Inferior parietal cortex (tissue), 1 donor: ENCODE measurements around the gene ZNF516.

Experiments
- DNase-seq: peaks from one replicate; pipeline ENCODE4 v3.0.0-alpha.2; 2016; ENCODE audit errors: extremely low spot score

Gene ZNF516

DNA sequence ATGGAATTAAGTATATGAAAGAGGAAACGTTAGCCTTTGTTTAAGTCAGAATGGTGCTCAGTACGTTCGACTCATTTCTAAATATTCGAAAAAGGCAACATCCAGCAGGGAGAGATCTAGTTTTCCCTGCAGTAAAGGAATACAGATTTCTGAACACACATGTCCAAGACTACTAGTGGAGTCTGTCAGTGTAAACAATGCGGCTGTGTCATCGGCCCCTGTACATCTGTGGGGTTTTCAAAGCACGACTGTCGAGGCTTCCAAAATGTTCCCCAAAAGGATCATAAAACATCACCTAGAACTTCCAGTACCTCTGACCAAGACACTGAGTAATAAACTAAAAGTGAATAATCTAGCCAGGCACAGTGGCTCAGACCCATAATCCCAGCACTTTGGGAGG, 112.8 kb downstream of the ZNF516 start:
- no peak for DNase-seq

DNA sequence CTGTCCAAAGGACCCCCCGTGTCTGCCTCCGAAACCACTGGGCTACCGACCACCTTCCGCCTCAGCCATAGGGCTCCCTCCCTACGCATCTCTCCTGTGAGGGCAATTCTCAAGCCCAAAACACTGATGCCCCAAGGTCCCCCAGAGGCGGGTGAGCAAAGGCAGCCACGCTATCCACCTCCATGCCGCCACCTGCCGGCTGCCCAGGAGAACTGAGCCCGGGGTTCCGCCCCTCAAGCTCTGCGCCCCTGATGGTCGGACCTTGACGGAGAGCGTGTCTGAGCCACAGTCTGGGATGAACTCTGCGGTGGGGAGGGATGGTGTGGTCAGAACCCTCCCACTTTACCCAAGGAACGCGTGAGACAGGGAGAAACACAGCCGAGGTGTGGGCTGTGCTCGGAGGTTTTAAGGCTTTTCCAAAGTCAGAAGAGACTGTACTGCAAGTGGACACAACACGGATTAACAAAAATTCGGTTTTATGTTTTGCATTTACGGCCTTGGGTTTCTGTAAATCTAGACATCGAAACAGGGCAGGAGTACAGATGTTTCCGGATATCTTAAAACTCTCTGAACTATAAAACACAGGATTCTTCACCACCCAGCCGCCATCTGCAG, 114.1 kb downstream of the ZNF516 start:
- no peak for DNase-seq

DNA sequence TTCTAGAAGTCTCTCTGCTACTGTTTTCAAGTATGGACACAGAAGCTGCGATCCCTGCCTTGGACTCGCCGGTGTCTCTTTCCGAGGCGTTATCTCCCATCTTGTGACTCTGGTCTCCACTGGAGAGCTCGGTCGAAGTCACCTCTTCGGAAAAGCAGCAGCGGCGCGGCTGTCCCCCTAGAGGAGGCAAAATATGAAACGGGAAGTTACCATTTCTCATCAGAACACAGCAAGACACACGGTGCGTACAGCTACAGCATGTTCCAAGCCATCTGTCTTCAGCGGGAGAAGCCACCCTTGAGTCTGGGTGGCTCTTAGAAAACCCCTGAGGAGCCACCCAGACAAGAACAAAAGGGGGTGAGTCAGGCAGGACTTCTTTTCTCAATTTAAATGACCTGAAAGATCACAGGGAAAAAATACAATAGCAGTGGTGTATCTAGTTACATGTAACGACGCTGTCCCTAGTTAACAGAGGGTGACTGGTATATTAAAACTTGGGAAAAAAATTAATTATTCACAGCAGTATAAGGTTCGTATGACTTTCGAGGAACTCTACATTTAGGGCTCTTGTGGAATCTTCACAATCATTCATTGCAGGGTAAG, 114.8 kb downstream of the ZNF516 start:
- DNase-seq, result no peak

DNA sequence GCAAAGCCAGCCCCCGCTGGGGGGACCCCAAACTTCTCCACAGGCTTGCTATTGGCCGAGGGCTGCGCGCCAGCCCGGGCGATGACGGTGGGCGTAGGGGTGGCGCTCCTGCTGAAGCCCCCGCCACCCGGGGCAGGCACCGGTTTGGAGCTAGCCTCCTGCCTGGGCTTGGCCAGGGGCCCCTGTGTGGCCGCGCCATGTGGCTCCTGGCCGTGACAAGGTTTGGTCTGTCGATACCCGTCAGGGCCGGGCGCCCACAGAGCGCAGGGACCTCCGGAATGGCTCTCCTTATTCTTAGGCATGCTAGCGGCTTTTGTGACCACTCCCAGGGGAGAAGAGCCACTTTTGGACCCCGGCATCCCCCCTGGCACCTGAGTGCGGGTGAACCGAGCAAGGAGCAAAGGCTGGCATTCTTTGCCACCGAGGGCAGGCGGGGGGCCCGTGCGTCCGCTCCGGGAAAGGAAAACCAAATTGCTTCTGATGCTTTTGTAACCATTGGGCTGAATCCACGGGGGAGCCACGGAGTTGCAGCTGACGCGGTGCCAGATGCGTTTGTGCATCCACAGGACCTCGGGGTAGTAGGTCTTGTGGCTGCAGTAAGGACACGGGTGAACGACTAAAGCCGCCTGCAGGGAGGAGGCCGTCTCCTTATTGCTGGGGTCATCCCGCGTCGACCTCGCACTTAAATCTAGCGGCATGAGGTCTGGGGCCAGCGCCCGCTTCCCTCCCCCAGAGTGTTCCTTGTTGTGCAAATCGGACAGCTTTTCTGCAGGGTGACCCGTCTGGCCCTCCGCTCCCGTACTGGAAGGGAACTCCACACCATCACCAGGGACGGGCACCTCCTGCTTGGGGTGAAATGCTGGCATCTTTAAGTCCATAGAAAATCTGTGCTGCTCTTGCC, 115.6 kb downstream of the ZNF516 start:
- no peak for DNase-seq

DNA sequence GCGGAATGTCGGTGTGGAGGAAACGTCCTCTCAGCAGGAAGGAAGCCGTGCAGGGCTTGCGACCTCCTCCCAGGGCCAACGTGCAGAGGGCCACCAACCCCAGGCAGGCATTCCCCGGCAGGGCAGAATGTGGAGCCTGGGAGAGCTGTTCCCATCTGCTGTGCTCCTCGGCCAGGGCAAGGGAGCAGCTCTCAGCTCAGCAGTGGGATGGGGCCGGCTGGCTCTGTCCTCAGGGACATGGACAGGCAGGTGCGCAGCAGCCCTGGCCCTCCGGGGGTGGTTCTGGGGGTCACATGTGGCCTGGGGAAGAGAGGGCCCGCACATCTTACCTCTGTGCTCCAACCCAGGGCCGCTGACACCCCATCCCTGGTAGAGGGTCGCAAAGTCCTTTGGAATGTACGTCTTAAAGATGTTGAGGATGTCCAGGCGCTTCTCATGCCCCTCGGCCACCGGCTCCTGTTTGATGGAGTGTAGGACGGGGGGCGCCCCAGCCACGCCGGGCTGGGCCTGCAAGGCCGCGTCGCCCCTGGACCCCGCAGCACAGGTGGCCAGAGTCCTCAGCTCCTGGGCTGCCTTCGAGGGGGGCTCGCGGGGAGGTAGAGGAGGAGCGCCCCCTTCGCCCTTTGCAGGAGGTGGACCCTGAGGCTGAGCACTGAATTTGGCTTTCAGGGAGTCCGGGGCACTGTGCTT, 116.4 kb downstream of the ZNF516 start:
- no peak for DNase-seq

DNA sequence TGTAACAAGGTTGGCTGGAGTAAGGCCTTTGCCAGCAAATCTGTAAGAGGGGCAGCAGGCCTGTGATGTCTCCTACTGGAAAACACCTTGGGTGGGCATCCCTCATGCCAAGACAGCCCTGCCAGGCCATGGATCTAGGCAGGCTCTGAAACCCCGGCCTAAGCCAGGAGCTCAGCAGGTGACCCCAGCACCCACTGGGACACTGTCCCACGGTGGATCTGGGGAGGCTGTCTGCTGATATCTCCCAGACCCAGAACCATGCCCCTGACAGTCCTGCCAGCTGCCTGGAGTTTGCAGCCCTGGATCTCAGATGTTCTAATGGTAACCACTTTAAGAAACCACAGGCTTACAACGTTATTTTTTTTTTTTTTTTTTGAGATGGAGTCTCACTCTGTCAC, 117.7 kb downstream of the ZNF516 start:
- no peak for DNase-seq

DNA sequence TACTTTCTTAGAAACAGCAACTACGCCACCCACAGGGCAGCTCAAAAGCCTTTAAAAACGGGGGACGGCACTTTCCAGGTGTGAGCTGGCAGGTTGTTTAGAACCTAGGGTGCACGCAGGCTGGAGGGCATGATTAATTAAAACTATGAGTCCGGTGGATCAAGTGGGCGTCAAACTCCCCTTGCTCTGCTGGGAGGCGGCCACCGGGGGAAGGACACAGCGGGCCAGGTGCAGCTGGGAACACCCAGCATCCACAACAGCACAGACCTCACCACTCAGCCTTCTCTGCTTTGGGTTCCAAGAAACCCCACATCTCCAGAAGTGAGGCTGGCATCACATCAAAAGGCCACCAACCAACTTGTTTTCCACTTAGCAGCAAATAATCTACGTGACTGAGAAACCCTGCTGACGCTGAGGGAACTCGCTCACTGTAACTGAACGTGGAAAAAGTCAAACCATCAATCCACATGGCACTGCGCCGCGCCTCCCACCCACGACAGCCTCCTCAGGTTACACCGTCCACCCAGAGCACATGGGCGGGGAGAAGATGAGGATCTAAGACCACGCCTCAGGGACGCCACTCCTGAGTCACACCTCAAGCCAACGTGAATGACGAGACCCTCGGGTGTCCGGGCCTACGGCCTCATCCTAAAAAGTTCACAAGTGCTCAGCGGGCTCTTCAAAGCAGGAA, 118.2 kb downstream of the ZNF516 start:
- no peak for DNase-seq

DNA sequence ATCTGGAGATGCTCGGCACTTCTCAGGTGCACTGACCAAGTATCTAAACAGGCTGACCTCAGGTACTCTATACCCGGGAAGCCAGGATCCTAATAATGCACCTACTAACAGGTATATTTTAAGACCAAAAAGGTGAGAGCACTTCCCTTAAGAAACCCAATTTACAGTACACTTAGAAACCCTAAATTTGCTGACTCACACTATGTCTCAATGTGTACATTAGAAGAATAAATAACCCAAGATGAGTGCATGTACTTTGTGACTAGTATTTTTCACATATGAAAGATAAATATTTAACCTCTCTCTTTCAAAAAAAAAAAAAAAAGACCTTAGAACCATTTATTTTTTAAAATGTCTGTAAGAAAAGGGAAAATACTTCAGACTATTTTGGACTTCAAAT, 118.8 kb downstream of the ZNF516 start:
- no peak for DNase-seq

DNA sequence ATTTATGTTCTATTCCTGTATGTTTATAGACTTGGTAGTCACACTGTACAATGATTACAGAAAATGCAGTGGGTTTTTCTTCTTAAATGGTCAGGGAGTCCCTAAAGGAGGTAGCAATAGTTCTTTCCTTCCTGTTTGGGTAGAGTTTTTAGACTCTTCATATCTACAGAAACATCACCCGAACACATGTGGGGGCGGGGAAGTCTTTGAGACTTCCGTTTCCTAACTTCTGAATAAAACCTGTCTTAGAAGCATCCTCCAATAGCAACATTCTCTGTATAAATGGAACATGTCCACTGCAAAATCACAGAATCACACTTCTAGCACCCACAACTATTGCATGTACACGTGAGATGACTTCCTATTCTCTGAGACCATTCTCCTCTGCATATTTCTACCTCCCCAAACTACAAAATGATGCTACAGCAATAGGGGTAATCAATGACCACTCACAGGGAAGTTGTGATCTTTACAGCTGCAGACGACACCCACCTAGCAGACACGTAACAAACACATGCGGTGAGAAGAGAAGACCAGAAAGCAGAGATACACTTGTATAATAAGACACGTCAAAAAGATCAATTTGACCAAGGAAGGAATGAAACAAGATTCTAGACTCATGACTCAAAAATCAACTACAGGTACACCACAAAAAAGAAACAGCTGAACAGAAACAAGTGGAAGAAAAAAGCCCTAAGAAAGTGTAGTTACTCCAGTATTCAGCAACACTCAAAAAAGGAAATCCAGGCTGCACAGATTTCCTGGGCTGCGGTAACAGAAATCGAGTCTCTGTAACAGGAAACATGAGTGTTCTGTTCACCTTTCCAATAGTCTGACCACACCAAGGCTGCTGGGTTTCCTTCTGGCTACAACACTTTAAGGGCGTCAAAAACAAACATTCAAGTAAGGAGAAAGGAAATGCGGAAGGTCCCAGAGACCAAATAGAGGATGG, 120.4 kb downstream of the ZNF516 start:
- no peak for DNase-seq

DNA sequence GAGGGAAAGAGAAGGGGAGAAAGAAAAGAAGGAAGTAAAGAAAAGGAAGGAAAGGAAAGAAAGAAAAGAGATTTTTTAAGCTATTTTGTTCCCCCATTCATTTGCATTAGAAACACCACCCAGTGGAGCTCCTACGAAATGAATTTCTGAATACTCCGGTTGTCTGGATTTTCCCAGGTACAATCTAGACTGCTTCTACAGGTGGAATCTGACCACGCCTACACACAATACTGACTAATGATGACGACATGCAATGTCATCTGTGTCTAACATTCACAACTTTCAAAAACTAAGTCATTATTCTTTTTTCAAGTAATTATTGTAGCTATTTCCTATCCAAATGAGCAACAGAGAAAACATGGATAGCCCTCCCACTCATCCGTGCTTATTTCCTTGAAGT, 121.7 kb downstream of the ZNF516 start:
- DNase-seq, result no peak

DNA sequence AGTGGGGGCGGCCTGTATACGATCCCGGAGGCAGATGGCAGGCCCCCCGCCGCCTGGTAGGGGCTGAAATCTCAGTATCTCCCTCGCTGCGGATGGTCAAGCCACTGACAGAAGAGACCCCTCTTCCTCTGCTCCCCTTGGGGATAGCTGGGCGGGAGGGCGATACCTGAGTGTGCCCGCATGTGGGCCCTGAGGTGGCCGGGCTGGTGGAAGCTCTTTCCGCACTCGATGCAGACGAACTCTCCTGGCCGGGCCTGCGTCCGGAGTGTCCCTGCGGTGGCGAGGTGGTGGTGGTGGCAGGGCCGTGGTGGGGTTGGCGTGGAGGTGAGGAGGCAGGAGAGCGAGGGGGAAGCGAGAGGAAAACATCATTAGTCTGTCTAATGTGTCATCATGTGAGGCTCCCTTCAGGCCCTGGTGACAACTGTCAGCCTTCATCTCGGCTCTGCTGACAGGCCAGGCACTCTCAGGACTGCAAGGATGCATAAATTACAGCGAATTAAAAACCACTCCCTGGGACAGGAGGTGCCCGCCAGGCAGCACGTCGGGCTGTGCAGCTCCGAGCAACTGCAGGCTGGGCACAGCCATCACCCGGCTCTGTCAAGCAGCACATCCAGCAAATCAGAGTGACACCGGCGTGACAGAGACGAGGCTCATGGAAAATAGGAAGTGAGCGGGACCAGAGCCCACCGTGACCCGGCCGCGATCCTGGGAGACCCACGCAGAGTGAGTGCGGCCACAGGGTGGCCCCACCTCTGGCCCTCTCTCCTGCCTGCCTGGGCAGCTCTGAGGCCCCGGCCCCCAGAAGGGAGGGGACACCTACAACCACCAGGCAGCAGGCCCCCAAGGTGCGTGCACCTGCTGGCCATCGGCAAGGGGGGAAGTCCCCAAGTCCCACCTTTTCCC, 123.5 kb downstream of the ZNF516 start:
- no peak for DNase-seq

DNA sequence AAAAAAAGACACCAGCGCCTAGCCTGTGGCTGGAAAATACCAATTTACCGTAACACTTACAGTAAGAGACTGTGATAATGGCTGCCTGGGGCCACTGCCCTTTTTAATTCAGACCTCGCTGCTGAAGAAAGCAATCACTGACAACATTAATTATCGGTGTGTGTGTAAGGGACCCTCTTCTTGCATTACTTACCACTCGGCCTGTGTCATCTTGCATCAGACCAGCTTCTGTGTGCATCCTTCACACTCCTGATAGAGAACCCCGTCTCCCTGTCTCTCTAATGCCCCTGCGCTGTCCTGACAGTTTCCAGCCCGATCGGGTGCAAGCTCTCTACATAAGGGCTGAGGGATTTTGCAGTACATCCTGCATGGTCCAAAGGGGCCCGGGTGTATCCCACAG, 124.4 kb downstream of the ZNF516 start:
- no peak for DNase-seq

DNA sequence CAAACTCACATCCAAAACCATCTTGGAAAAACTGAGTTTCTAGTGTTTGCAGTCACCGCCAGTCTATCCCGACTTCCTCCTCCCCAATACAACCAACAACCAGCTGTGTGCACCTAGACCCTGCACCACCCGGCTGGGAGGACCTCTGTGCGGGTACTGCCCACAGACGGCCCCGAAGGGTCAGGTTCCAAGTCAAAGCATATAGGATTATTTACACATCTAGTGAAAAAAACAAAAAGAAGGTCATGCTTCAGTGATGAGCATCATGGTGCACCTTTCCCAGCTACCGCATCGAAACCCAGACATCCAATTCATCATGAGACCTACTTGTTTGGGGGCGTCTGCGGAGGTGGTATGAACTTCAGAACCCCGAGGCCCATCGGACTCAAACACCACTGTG, 124.8 kb downstream of the ZNF516 start:
- no peak for DNase-seq

DNA sequence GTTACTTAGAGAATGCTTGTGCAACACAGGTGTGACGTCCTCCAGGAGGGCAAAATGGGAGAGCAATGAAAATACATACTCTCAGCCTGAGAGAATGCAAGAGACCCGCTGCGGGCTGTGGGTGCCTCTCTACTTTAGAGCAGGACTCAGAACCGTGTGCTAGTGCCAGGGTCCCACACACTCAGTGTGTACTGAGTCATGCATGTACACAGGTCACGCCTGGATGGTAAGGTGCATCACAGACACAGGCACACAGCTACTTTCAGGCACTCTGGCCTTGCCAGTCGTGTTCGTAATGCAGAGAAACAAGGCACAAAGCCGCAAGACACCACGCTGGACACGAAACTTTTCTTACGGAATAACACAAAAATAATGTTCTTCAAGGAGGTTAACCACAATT, 125.3 kb downstream of the ZNF516 start:
- DNase-seq, result no peak

DNA sequence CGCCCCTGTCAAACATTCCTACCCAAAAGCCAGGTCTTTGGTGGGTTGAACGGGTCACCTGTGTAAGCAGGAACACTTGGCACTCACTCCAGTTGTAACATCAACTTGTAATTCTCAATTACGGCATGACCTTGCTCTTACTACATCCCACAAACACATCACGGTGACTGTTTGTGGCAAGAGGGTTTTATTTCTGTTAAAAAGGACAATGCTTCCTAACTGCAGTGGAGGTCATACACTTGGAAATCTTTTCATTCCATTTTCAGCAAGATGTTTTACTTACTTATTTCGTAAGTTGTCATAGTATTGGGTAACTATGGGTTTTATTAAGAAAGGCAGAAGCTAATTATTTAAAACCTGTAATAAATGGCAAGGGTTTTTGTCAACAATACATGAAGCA, 126.1 kb downstream of the ZNF516 start:
- no peak for DNase-seq

DNA sequence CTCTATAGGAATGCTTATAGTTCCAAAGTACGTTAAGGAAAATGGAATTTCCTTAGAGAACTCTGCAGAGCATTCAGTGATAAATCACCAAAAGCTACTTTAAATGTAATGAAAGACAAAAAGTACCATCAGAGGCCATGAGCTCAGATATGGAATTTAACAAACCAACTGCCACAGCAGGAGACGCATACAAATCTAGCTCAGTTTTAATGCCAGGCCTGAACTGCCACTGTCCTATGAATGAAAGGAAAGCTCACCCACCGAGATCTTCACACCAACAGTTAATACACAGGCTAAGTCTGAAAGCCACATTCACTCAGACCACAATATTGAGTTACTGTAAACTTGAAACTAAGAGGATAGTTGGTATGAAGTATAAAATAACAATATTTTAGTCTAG, 126.8 kb downstream of the ZNF516 start:
- no peak for DNase-seq

DNA sequence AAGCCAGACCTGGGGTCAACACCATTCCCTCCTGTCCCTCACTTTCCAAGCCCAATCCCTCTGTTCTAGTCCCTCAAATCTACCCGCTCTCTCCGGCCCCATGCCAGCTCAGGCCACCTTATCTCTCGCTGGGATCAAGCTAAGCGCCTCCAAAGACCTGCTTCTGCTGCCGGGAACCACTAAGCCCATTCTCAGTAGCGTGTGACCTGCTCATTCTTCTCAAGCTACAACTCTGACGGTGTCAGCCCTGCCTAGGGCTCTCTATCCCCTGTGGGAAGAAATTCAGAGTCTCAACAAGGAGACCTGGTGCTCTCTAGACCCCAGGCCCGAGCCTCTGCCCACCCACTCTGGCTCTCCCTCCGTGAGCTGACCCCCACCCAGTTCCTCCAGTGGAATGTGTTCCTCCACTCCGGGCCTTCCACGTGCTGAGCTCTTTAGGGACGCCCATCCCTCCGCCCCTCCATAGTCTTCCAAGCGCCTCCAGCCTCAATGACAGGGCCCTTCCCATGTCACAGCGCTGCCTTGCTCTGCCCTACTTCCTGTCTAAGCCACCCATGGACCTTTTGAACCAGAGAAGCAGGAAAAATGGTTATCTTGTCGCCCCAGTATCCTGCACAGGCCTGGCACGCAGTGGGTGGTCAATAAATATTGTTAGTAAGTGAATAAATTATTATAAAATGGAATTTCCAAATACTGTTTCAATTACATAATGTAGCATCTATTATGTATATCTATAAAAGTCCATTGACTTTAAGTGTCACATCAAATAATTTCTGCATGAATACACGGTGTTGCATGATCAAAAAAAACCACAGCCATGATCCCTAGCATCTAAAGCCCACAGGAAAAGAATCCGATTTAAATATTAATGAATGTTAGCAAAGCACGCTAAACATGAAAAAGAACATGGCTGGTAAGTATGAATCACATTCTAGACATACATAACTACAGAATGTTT, 127.6 kb downstream of the ZNF516 start:
- no peak for DNase-seq

DNA sequence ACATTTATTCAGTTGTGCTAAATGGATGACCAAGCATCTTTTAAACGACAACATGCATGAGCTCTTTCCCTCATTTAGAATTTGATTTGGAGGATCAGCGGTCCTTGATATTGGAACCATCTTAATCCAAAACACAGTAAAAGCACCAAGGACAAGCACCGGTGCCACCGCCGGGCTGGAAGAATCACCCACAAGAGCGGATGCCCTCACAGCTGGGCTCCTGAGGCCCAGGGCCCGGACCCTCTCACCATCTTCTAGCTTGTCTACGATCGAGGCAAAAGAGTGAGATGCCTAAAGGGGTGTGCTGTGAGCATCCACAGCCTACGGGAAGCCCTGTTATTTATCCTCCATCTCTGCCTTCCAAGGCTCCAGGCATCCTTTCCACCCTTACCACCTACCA, 129.5 kb downstream of the ZNF516 start:
- DNase-seq, result no peak
